ENCODE measurements around the gene NCAM1.

DNA sequence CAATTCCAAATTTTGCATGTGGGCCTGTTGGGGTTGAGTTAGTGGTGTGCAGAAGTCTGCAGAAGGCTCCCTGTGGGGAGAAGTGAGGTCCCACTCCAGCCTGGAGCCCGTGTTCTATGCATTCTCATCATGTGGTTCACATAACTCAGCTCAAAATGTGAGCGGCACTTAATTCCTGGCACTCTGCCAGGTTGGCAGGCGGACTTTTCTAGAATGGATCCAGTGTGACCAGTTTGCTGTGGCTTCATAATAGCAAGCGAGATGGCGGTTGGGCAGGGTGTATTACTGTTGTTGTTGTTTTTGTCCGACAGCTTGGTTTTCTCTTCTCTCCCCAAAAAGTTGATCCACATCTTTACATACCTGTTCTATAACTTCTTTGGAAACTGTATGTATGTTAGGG lies 206.4 kb downstream of the NCAM1 start:
- TF ChIP-seq, protein P1, sequence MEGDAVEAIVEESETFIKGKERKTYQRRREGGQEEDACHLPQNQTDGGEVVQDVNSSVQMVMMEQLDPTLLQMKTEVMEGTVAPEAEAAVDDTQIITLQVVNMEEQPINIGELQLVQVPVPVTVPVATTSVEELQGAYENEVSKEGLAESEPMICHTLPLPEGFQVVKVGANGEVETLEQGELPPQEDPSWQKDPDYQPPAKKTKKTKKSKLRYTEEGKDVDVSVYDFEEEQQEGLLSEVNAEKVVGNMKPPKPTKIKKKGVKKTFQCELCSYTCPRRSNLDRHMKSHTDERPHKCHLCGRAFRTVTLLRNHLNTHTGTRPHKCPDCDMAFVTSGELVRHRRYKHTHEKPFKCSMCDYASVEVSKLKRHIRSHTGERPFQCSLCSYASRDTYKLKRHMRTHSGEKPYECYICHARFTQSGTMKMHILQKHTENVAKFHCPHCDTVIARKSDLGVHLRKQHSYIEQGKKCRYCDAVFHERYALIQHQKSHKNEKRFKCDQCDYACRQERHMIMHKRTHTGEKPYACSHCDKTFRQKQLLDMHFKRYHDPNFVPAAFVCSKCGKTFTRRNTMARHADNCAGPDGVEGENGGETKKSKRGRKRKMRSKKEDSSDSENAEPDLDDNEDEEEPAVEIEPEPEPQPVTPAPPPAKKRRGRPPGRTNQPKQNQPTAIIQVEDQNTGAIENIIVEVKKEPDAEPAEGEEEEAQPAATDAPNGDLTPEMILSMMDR (IDR thresholded peaks at IDR 0.05) = no peak
- no peak for TF ChIP-seq ZFX (IDR thresholded peaks at IDR 0.05; ENCODE audit: borderline replicate concordance)

Measured in 22Rv1 (cell line).